NOMO-1 treated with DMSO at 0.1 percent for 48 hours (cell line): Measurements from ENCODE around the gene RIN3.

Source experiments
- DNase-seq: peaks from one replicate; lab custom pipeline; 2025; ENCODE audit not compliant: unreplicated experiment; lab: John Stamatoyannopoulos, UW

Gene RIN3

GRCh38 chr14:92513204-92513965, at the start of gene RIN3:
RIN3 (plus strand) TSS chr14:92513781; CDS start chr14:92513933, 152 bp downstream.
- peak; percentile 58 for DNase-seq

GRCh38 chr14:92464156-92464555, 49.4 kb upstream of the RIN3 start:
- no peak for DNase-seq

GRCh38 chr14:92464716-92465115, 48.9 kb upstream of the RIN3 start:
- DNase-seq, result no peak

GRCh38 chr14:92465353-92466055, 48.1 kb upstream of the RIN3 start:
- no peak for DNase-seq

GRCh38 chr14:92466059-92466458, 47.5 kb upstream of the RIN3 start:
- no peak for DNase-seq

- DNase-seq, result no peak
Observed at GRCh38 chr14:92469515-92469914, 44.1 kb upstream of the RIN3 start.

DNA sequence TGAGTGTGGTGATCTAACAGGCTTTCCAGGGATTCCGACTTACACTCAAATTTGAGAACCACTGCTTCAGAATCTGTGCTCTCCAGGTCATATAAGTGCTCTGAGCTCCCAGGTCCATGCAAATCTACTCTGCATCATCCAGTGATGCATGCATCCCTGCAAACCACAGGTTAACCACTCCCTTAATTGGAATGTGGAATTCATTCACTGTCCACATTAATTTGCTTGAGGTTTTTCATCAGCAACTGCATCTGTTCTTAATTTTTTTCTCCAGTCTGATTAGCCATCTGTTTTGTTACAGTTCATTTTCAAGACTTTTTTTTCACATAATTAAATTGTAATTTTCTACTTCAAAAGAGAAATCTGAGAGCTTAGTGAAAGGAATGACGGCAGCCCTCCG, 43.4 kb upstream of the RIN3 start:
- no peak for DNase-seq

- DNase-seq, result no peak
Observed at GRCh38 chr14:92470811-92471210, 42.8 kb upstream of the RIN3 start.

GRCh38 chr14:92471919-92472318, 41.7 kb upstream of the RIN3 start:
- no peak for DNase-seq

- peak; percentile 75 for DNase-seq
Observed at GRCh38 chr14:92472860-92473259, 40.7 kb upstream of the RIN3 start.

DNA sequence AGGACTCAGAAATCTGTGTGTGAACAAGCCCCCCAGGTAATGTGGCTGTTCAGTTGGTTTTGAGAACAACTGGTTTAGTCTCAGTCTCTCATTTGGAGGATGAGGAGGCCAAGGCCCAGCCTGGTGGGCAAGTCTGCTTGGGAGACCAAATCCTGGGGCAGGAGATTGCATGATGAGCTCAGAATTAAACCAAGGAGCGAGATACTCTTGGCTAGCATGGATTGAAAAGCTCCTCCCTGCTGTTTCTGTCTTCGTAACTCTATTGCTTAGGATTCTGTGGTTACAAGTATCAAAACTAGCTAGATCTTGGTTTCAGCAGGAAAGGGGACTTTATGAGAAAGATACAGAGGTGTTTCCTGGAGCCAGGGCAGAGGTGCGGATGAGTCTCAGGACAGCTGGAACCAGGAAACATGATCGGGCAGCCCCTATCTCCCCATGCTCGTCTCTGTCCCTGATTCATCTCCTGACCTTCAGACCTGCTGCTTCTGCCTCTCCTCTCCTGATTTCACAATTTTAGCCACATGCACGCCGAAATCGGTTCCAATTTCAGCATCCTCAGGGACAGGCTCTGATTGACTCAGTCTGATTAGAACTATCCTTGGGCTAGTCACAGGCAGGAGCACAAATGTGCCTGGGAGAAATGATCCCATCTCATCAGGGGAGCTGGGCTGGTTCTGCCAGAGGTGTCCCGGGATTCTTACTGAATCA, 40.2 kb upstream of the RIN3 start:
- DNase-seq, result peak; percentile 51

GRCh38 chr14:92473969-92474535, 39.5 kb upstream of the RIN3 start:
- no peak for DNase-seq

DNA sequence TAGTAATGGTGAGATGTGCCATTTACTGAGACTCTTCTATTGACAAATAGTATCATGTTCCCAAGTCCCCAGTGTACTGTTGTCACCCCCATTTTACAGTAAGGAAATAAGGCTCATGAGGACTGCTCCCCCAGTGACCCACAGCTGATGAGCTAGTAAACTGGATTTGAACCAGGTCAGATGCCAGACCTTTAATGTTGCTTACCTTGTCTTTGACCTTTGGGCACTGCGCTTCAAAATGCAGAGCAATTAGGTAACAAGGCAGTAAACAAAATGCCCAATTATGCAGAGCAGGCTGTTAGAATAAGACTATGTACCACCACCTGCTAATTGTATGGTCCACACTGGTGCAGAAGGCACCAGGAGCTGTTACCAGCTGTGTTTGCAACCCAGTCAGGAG, 38.5 kb upstream of the RIN3 start:
- no peak for DNase-seq

GRCh38 chr14:92475451-92476187, 38.0 kb upstream of the RIN3 start:
- DNase-seq, result peak; percentile 87

DNA sequence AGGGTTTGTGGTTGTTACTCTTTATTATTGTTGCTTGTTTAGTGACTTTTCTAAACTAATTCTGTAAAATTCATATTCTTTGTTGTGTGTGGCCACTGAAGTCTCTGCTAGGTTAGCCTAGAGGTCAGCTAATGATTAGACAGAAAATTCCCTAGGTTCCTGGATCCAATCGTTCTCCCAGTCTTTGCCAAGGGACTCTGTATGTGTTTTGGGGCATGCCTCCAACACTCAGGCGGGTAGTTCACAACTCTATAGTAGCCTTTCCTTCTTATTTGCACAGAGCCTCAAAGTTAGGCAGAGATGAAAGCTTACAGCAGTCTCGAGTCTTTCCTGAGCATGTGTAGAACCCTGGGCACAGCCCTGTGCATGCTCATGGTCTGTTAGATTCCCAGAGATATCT, 32.7 kb upstream of the RIN3 start:
- DNase-seq, result no peak

DNA sequence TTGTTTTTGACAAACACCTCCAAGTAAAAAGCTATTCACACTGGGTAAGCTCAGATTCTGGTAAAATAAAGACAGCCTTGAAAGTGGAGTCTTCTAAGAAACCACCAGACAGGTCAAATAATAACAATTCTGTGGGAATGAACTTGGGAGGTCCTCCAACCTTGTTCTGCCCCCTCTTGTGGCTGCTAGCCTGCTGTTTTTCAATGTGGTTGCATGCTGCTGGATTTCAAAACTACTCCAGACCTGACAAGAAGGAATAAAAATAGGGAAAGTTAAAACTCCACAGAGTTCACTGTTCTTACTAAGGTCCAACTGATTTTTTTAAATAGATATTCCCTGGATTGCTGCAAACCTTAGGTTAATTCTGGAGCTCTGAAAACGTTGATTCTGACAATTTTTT, 32.2 kb upstream of the RIN3 start:
- no peak for DNase-seq

GRCh38 chr14:92481811-92482555, 31.6 kb upstream of the RIN3 start:
- DNase-seq, result no peak

- no peak for DNase-seq
Observed at GRCh38 chr14:92482621-92483319, 30.8 kb upstream of the RIN3 start.

DNA sequence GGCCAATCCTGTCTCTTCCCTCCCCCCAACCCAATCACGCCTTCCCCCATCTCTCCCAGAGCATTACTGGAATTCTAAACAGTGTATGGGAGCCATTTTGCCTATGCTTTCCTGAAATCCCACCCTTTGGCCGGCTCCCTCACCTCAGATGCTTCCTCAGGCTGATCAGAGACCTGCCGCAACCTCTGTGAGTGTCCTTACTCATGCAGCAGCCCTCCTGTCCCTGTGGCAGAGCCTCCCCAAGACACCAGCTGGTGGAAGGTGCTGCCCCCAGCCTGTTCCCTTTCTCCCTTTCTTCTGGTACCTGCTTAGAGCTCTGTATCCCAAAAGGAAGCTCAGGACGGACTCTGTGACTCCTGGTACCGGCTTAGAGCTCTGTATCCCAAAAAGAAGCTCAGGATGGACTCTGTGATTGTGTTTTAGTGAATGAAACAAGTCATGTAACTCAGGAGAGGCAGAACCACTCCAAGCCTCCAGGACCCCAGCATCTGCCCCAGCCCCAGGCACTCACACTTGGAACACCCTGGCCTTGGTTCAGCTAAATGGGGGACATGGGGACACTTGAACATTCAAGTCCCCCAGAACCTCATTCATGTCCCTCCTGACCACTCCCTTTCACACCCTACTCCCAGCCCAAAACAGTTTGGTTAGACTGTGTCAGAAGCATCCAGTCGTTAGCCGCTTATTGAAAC, 29.3 kb upstream of the RIN3 start:
- no peak for DNase-seq
